Activated T-helper 2 cell treated with anti-CD3 and anti-CD28 coated beads, Interferon-gamma antibody, Interleukin-2, Interleukin-4, amounts not matched to agents 10 μg/mL and 5 μg/mL and 100 μg/mL, durations not matched to agents 14 hours and 24 hours and 36 hours (primary cell): ENCODE data around the gene AGT. TPM values are rescaled to one million over a fixed set of nuclear protein-coding genes. Genes with fewer than 3 reads are reported as not detected.
"Not testable (repeated sequence)": the region's sequence is repeated elsewhere in the genome, so short reads cannot be mapped to it uniquely, and the experiment has no call there.

ENCODE experiments used
- DNase-seq: peaks from one replicate; pipeline ENCODE4 v3.0.0; 2021; ENCODE audit warnings: low spot score
- H3K27ac Mint-ChIP-seq: one replicate; pipeline ENCODE4 v1.8.0; 2021; ENCODE audit warnings: mixed read lengths
- H3K27me3 Mint-ChIP-seq: one replicate; pipeline ENCODE4 v1.8.0; 2021; ENCODE audit warnings: low read depth, mixed read lengths
- H3K36me3 Mint-ChIP-seq: one replicate; pipeline ENCODE4 v1.8.0; 2021; ENCODE audit warnings: low read depth, mixed read lengths
- H3K4me1 Mint-ChIP-seq: one replicate; pipeline ENCODE4 v1.8.0; 2021; ENCODE audit warnings: low read depth, mixed read lengths
- H3K4me3 Mint-ChIP-seq: one replicate; pipeline ENCODE4 v1.8.0; 2021; ENCODE audit warnings: low read depth, mild to moderate bottlenecking, moderate library complexity, mixed read lengths
- H3K9me3 Mint-ChIP-seq: one replicate; pipeline ENCODE4 v1.8.0; 2021; ENCODE audit warnings: mixed read lengths
- intact Hi-C: fragments of 100-400 bp; cut with micrococcal nuclease; formaldehyde crosslinking; loops from one replicate; pipeline ENCODE4 v1.15.1; 2023
- total RNA-seq: library from RNA; stranded (reverse); gene quantifications from 2 replicates; pipeline ENCODE4 v1.2.3, GENCODE V29; 2022

AGT gene
- total RNA-seq, 1 donor from 2014 or later = not detected

DNA sequence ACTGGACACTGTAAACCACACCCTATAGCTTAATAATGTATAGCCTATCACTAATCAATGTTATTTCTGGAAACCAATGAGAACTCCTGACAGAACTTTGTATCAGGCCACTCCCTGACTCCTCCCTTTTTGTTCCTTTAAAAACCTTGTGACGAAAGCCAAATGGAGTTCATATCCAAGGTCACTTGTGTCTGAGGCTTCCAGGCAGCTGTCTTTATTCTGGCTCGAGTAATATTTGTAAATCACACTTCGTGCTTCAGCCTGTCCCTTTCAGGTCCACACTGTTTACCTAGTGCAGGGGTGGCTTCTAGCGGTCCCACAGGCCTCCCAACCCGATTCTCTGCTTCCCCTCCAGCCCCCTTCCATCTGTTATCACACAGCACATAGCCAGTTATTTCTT lies 17.1 kb upstream of the AGT start:
- Mint-ChIP-seq H3K36me3 (no peaks in the 10 kb centered on the region), H3K27me3 (no peaks in the 10 kb centered on the region), H3K27ac (no peak overlapping the region), H3K4me1 (no peaks in the 10 kb centered on the region), H3K4me3 (no peak overlapping the region), H3K9me3 (no peaks in the 10 kb centered on the region)
- intact Hi-C loops = no loop called here
- DNase-seq = no peak

GRCh38 chr1:230728710-230729392 lies 14.9 kb upstream of the AGT start:
- Mint-ChIP-seq H3K4me3 (no peak overlapping the region), H3K36me3 (no peaks in the 10 kb centered on the region), H3K9me3 (no peaks in the 10 kb centered on the region)

GRCh38 chr1:230725256-230726012 lies 11.5 kb upstream of the AGT start:
- intact Hi-C loops = no loop called here
- H3K36me3 Mint-ChIP-seq = no peaks in the 10 kb centered on the region
- H3K27ac Mint-ChIP-seq = no peak overlapping the region
- H3K9me3 Mint-ChIP-seq = no peaks in the 10 kb centered on the region
- peaks cover 3% of the 10 kb centered on the region for H3K27me3 Mint-ChIP-seq
- no peak overlapping the region for H3K4me3 Mint-ChIP-seq
- no peak for DNase-seq
- H3K4me1 Mint-ChIP-seq = no peaks in the 10 kb centered on the region

More at GRCh38 chr1:230728710-230729392, 14.9 kb upstream of the AGT start:
- Mint-ChIP-seq H3K4me1 (no peaks in the 10 kb centered on the region), H3K27me3 (peaks cover 3% of the 10 kb centered on the region), H3K27ac (no peak overlapping the region)
- DNase-seq = no peak
- intact Hi-C loops = no loop called here

DNA sequence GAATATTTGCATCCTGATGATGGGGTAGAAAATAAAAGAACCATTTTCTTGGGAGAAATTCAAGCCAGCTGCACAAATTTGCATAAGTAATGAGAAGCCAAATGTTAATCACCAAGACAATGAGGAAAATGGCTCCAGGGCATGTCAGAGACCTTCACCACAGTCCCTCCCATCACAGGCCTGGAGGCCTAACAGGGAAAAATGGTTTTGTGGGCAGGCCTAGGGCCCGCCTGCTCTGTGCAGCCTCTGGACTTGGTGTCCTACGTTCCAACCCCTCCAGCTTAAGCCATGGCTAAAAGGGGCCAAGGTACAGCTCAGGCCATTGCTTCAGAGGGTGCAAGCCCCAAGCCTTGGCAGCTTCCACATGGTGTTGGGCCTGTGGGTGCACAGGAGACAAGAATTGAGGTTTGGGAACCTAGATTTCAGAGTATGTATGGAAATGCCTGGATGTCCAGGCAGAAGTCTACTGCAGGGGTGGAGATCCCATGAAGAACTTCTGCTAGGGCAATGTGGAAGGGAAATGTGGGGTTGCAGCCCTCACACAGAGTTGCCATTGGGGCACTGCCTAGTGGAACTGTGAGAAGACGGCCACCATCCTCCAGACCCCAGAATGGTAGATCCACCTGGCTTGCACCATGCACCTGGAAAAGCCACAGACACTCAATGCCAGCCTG lies 8.1 kb upstream of the AGT start:
- H3K9me3 Mint-ChIP-seq, DNase-seq, H3K27ac Mint-ChIP-seq, H3K4me1 Mint-ChIP-seq, H3K4me3 Mint-ChIP-seq, H3K36me3 Mint-ChIP-seq, H3K27me3 Mint-ChIP-seq, intact Hi-C loops: not testable (repeated sequence)

- no peaks in the 10 kb centered on the region for H3K4me1 Mint-ChIP-seq
- no peak for DNase-seq
- intact Hi-C loops = no loop called here
- no peak overlapping the region for H3K27ac Mint-ChIP-seq
- no peaks in the 10 kb centered on the region for H3K36me3 Mint-ChIP-seq
- H3K4me3 Mint-ChIP-seq = no peak overlapping the region
- H3K9me3 Mint-ChIP-seq = peaks cover 4% of the 10 kb centered on the region
- peaks cover 4% of the 10 kb centered on the region for H3K27me3 Mint-ChIP-seq
These were observed 3.3 kb upstream of the AGT start for GRCh38 chr1:230717251-230717650.

GRCh38 chr1:230716453-230716852 lies 2.5 kb upstream of the AGT start:
- H3K4me1 Mint-ChIP-seq, H3K4me3 Mint-ChIP-seq, H3K27ac Mint-ChIP-seq, DNase-seq, intact Hi-C loops, H3K27me3 Mint-ChIP-seq, H3K9me3 Mint-ChIP-seq, H3K36me3 Mint-ChIP-seq: not testable (repeated sequence)

- H3K27ac Mint-ChIP-seq = no peak overlapping the region
- peaks cover 4% of the 10 kb centered on the region for H3K9me3 Mint-ChIP-seq
- H3K4me1 Mint-ChIP-seq = no peaks in the 10 kb centered on the region
- no peak for DNase-seq
- no peak overlapping the region for H3K4me3 Mint-ChIP-seq
- H3K36me3 Mint-ChIP-seq = no peaks in the 10 kb centered on the region
- H3K27me3 Mint-ChIP-seq = peaks cover 4% of the 10 kb centered on the region
- intact Hi-C loops = no loop called here
These were observed 1.6 kb upstream of the AGT start for GRCh38 chr1:230715510-230715909.

GRCh38 chr1:230713547-230713914 lies 391 bp downstream of the AGT start:
- H3K9me3 Mint-ChIP-seq = peaks cover 4% of the 10 kb centered on the region
- intact Hi-C loops = no loop called here
- no peak overlapping the region for H3K27ac Mint-ChIP-seq
- peaks cover 9% of the 10 kb centered on the region for H3K27me3 Mint-ChIP-seq
- H3K4me3 Mint-ChIP-seq = no peak overlapping the region
- DNase-seq = no peak
- H3K36me3 Mint-ChIP-seq = no peaks in the 10 kb centered on the region
- H3K4me1 Mint-ChIP-seq = no peaks in the 10 kb centered on the region

GRCh38 chr1:230713138-230713537 lies 784 bp downstream of the AGT start:
- H3K36me3 Mint-ChIP-seq = no peaks in the 10 kb centered on the region

DNA sequence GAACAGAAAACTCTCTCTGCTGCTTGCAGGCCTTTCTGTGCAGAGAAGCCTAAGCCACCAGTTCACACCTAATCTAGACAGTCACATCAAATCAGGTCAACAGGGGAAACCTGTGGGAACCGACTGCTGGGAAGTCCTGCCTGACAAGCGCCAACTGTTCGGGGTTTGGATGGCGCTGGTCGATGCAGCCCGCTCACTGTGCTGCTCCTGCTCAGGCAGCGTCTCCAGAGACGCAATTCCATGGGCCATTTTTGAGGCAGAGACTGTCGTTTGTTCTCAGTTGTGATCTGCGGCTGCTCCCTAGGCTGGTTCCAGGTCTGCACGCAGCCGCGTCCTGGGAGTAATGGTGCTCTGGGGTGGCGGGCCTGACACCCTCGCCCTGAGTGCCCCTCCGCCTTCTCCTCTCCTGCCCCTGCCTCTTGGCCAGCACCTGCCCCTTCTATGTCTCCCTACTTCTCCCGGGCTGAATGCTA lies 1.4 kb downstream of the AGT start:
- intact Hi-C loops = no loop called here
- Mint-ChIP-seq H3K9me3 (peaks cover 4% of the 10 kb centered on the region), H3K36me3 (no peaks in the 10 kb centered on the region), H3K4me1 (no peaks in the 10 kb centered on the region), H3K27ac (no peak overlapping the region), H3K4me3 (no peak overlapping the region), H3K27me3 (peaks cover 13% of the 10 kb centered on the region)
- no peak for DNase-seq

More at GRCh38 chr1:230713138-230713537, 784 bp downstream of the AGT start:
- DNase-seq = no peak
- intact Hi-C loops = no loop called here
- Mint-ChIP-seq H3K4me3 (no peak overlapping the region), H3K27me3 (peaks cover 12% of the 10 kb centered on the region), H3K27ac (no peak overlapping the region), H3K4me1 (no peaks in the 10 kb centered on the region), H3K9me3 (peaks cover 4% of the 10 kb centered on the region)

- H3K4me1 Mint-ChIP-seq = no peaks in the 10 kb centered on the region
- DNase-seq = no peak
- no peaks in the 10 kb centered on the region for H3K36me3 Mint-ChIP-seq
- no peaks in the 10 kb centered on the region for H3K9me3 Mint-ChIP-seq
- H3K27ac Mint-ChIP-seq = no peak overlapping the region
- peaks cover 13% of the 10 kb centered on the region for H3K27me3 Mint-ChIP-seq
- H3K4me3 Mint-ChIP-seq = no peak overlapping the region
- intact Hi-C loops = no loop called here
These were observed 2.7 kb downstream of the AGT start for GRCh38 chr1:230711245-230711644.

DNA sequence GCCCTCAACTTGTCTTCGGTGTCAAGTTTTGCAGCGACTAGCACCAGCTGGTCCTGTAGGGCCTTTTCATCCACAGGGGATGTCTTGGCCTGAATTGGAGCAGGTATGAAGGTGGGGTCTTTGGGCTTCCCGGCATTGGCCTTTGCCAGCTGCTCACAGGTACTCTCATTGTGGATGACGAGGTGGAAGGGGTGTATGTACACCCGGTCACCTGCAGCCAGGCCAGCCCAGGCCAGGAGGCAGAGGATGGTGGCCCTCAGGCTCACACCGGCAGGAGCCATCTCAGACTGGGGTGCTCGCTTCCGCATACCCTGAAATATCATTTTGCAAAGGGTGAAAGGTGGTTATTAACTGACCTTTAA lies 3.4 kb downstream of the AGT start:
- peaks cover 13% of the 10 kb centered on the region for H3K27me3 Mint-ChIP-seq
- no peak for DNase-seq
- H3K9me3 Mint-ChIP-seq = no peaks in the 10 kb centered on the region
- no peak overlapping the region for H3K4me3 Mint-ChIP-seq
- H3K4me1 Mint-ChIP-seq = no peaks in the 10 kb centered on the region
- intact Hi-C loops = no loop called here
- H3K36me3 Mint-ChIP-seq = no peaks in the 10 kb centered on the region
- no peak overlapping the region for H3K27ac Mint-ChIP-seq
